ENCODE results near the gene MTG1.

The MTG1 gene

GRCh38 chr10:133388236-133388972 is 5.6 kb upstream of the MTG1 start:
- no peak for TF ChIP-seq CTCF (IDR thresholded peaks at IDR 0.05; ENCODE audit: low read depth, low read length)
- no peak overlapping the region for H3K4me3 ChIP-seq (ENCODE audit: low read depth, low read length)

DNA sequence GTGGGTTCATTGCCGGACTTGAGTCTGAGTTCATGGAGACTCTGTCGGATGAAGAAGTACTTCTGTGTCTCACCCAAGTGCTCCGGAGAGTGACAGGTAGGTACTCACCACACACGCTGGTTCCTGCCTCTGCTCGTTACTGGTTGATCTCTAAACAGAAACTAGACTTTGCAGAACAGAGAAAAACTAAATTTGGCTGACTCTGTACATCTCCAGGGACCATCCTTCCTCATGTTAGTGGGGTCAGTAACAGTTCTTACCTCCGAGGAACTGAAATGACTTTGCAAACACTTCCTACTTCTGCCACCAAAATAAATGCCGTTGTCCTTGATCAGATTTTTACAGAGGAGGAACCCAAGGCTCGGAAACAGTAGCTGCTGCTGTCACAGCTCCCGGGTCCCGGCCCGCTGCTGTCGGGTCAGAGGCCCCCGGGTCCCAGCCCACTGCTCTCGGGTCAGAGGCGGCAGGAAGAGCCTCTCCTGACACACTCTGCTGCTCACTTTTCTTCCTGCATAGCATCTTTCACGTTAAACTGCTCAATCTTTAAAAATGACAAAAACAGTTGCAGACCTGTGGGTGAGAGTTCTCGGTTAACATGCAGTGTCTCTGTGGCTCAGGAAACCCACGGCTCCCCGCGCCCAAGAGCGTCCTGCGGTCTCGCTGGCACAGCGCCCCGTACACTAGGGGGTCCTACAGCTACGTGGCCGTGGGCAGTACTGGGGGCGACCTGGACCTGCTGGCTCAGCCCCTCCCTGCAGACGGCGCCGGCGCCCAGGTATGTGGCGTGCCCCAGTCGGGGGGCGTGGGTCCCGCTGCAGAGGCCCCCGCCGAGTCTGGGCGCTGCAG is 4.8 kb upstream of the MTG1 start:
- TF ChIP-seq CTCF (IDR thresholded peaks at IDR 0.05; ENCODE audit: low read depth, low read length): no peak
- no peak overlapping the region for H3K4me3 ChIP-seq (ENCODE audit: low read depth, low read length)

DNA sequence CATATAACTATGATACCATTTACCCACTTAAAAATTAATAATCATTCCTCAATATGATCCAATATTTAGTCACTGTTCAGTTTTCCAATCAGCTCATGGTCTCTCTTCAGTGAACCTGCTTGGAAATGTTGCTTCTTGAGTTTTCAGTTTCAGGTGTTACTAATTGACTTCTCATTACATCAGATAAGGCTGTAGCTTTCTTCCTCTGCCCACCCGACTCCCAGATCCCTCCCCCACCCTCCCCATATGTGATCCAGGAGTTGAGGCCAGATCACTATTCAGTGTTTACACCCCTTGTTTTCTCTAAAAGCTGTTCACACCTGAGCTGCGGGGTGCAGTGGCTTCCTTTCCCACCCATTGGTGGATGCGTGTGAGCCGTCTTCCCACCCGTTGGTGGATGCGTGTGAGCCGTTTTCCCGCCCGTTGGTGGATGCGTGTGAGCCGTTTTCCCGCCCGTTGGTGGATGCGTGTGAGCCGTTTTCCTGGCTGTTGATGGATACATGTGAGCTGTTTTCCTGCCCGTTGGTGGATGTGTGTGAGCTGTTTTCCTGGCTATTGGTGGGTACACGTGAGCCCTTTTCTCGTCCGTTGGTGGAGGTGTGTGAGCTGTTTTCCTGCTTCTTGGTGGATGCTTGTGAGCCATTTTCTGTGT is 3.2 kb upstream of the MTG1 start:
- H3K4me3 ChIP-seq (ENCODE audit: low read depth, low read length): no peak overlapping the region
- TF ChIP-seq CTCF (IDR thresholded peaks at IDR 0.05; ENCODE audit: low read depth, low read length): no peak

DNA sequence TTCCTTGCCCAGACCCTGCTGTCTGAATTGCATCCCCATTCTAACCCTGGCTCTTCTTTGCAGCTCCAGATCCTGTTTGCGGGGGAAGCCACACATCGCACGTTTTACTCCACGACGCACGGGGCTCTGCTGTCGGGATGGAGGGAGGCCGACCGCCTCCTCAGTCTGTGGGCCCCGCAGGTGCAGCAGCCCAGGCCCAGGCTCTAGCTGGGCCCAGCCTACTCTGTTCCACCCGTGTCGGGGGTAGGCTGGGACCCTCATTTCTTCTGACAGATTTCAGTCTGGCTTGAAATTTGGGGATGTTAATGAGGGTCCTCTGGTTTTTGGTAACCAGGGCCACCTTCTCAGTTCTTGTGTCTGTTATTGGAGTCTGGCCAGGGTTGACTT is 2.7 kb upstream of the MTG1 start:
- no peak overlapping the region for H3K4me3 ChIP-seq (ENCODE audit: low read depth, low read length)

GRCh38 chr10:133391761-133392518 is 2.0 kb upstream of the MTG1 start:
- no peak for TF ChIP-seq CTCF (IDR thresholded peaks at IDR 0.05; ENCODE audit: low read depth, low read length)
- H3K4me3 ChIP-seq (ENCODE audit: low read depth, low read length): no peak overlapping the region

More for the DNA sequence above, 2.7 kb upstream of the MTG1 start:
- TF ChIP-seq CTCF (IDR thresholded peaks at IDR 0.05; ENCODE audit: low read depth, low read length): no peak

DNA sequence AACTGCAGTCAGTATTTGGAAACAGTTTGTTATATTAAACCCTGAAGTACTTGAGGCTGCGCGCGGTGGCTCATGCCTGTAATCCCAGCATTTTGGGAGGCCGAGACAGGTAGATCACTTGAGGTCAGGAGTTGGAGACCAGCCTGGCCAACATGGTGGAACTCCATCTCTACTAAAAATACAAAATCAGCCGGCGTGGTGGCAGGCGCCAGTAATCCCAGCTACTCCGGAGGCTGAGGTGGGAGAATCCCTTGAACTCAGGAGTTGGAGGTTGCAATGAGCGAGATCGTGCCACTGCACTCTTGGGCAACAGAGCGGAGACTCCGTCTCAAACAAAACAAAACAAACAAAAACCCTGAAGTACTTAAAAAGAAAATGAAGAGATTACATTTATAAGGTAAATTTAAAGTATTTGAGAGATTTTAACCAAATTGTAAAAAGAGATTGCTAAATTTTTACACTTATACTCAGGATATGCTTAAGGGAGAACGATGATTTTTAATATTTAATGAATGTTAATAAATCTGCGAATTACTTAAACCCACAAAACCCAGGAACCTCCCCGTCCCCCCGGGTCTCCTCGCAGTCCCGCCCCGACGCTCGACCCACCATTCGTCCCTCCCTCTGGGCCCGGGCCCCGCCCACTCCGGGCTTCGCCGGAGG is 425 bp upstream of the MTG1 start:
- TF ChIP-seq CTCF (IDR thresholded peaks at IDR 0.05; ENCODE audit: low read depth, low read length): no peak
- peak overlapping the region; percentile 95 for H3K4me3 ChIP-seq (ENCODE audit: low read depth, low read length)
